Measurements from ENCODE around the gene MFGE8. TPM values are rescaled to one million over a fixed set of nuclear protein-coding genes. Genes with fewer than 3 reads are reported as not detected.

The MFGE8 gene
- total and polyA plus RNA-seq, 9 of the 15 experiments (the other 6 are each of a cell fraction or from before 2014, with no cell fraction given), result 2.3 to 142 (median 62.3) TPM

DNA sequence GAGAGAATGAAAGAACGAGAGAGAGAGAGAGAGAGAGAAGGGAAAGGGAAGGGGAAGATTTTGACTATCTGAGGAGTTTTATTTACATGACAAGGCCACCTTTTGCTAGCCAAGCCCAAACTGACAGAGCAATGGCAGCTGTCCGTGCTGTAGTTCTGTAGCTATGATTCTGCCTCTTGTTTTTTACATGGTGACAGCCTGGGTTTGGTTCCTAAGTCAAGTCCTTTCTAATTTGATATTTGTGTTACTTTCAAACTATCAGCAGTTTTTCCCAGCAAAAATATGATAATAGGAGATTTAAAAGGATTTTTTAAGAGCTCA lies 26.3 kb upstream of the MFGE8 start:
- Histone ChIP-seq H3K36me3 (ENCODE audit: control insufficient read depth, insufficient read depth, low read length) (no peaks in the 10 kb centered on the region), H3K79me2 (ENCODE audit: control insufficient read depth, insufficient read depth, low read length) (no peaks in the 10 kb centered on the region), H3K4me3 (no peak overlapping the region), H3K9ac (ENCODE audit: insufficient read depth in 1 of 2, low read depth in 2 of 2, low read length in 2 of 2) (peak overlapping the region in 1 of 2 experiments; percentile 23; a peak in 2 of 4 replicates), H3K4me1 (replicated peaks in 1 of 2; ENCODE audit: control insufficient read depth in 2 of 2, insufficient read depth in 2 of 2, low read length in 2 of 2) (peaks cover 6 to 20% of the 10 kb centered on the region in 2 experiments; a peak in 4 of 5 replicates), H3K4me2 (ENCODE audit: insufficient read depth, low read length) (no peak overlapping the region), H3K27ac (ENCODE audit: extremely low read depth, low read depth, low read length) (peak overlapping the region; percentile 71), H4K20me1 (replicated peaks; ENCODE audit: control insufficient read depth, insufficient read depth, low read length) (no peaks in the 10 kb centered on the region), H3K27me3 (ENCODE audit: control insufficient read depth in 2 of 2, insufficient read depth in 2 of 2, low read length in 2 of 2) (no peaks in the 10 kb centered on the region), H3K9me1 (ENCODE audit: control insufficient read depth, insufficient read depth, low read length) (no peaks in the 10 kb centered on the region), H2AFZ (ENCODE audit: low read depth, low read length) (peak overlapping the region; percentile 91), H3K9me3 (replicated peaks; ENCODE audit: control insufficient read depth, insufficient read depth, low read depth, low read length) (no peaks in the 10 kb centered on the region)
- intact Hi-C loops (cut with micrococcal nuclease) (loop anchor here (2.0 to 5.0 kb wide), 3 partner anchors 35 to 65 kb away; no protein-coding TSS in a partner anchor), in situ Hi-C loops (cut with MboI) (no loop called here)
- BruUV-seq (replicated peaks), result no TSS peak
- ATAC-seq, result peak; percentile 53
- peak in 1 of 4 experiments; percentile 27 for DNase-seq (ENCODE audit: extremely low read depth in 1 of 4, low spot score in 3 of 4)
- peak; percentile 26 for FAIRE-seq
- ChIA-PET POLR2A (interaction anchor here (0.6 kb wide), 2 partner anchors 12 to 15 kb away, joined by 3 to 4 read pairs; no protein-coding TSS in a partner anchor), CTCF (ENCODE audit: low intra/inter-chr PET ratio) (no interaction called here)
- WGBS (ENCODE audit: insufficient coverage, low coverage, missing lambda C conversion rate), result 45% methylated on average over 2 of the region's 2 CpGs
- TF ChIP-seq, protein P1, sequence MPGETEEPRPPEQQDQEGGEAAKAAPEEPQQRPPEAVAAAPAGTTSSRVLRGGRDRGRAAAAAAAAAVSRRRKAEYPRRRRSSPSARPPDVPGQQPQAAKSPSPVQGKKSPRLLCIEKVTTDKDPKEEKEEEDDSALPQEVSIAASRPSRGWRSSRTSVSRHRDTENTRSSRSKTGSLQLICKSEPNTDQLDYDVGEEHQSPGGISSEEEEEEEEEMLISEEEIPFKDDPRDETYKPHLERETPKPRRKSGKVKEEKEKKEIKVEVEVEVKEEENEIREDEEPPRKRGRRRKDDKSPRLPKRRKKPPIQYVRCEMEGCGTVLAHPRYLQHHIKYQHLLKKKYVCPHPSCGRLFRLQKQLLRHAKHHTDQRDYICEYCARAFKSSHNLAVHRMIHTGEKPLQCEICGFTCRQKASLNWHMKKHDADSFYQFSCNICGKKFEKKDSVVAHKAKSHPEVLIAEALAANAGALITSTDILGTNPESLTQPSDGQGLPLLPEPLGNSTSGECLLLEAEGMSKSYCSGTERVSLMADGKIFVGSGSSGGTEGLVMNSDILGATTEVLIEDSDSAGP (CRISPR knock-in tag; IDR thresholded peaks at IDR 0.05), result no peak
- TF ChIP-seq, protein P2, sequence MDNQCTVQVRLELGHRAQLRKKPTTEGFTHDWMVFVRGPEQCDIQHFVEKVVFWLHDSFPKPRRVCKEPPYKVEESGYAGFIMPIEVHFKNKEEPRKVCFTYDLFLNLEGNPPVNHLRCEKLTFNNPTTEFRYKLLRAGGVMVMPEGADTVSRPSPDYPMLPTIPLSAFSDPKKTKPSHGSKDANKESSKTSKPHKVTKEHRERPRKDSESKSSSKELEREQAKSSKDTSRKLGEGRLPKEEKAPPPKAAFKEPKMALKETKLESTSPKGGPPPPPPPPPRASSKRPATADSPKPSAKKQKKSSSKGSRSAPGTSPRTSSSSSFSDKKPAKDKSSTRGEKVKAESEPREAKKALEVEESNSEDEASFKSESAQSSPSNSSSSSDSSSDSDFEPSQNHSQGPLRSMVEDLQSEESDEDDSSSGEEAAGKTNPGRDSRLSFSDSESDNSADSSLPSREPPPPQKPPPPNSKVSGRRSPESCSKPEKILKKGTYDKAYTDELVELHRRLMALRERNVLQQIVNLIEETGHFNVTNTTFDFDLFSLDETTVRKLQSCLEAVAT (IDR thresholded peaks at IDR 0.05), result peak; percentile 71 to 77; a peak in 1 of 4 replicates
- TF ChIP-seq PRMT5 (CRISPR knock-in tag; IDR thresholded peaks at IDR 0.05) (no peak), SIN3A (IDR thresholded peaks at IDR 0.05; ENCODE audit: borderline replicate concordance in 2 of 2, control insufficient read depth in 1 of 2, low read depth in 2 of 2, low read length in 2 of 2) (no peak), KAT7 (CRISPR knock-in tag; IDR thresholded peaks at IDR 0.05; ENCODE audit: borderline replicate concordance) (no peak), ZBTB1 (CRISPR knock-in tag; IDR thresholded peaks at IDR 0.05; ENCODE audit: borderline replicate concordance, low read depth) (no peak), POU5F1 (IDR thresholded peaks at IDR 0.05; ENCODE audit: borderline replicate concordance, low read depth, low read length, partially characterized antibody) (no peak), SMARCA5 (IDR thresholded peaks at IDR 0.05) (0 out of 2 replicates have a peak, but pooled peaks have one; percentile 40), MCM7 (IDR thresholded peaks at IDR 0.05) (0 out of 4 replicates have a peak, but pooled peaks of 1 of the 2 experiments have one; percentile 75), SMARCC2 (IDR thresholded peaks at IDR 0.05; ENCODE audit: low read depth) (0 out of 2 replicates have a peak, but pooled peaks have one; percentile 4), NCOA4 (IDR thresholded peaks at IDR 0.05; ENCODE audit: partially characterized antibody) (peak; percentile 46), SETDB1 (IDR thresholded peaks at IDR 0.05; ENCODE audit: low read length) (no peak), ZNF696 (CRISPR knock-in tag; conservative IDR thresholded peaks at IDR 0.05) (no peak), MEF2D (tag; conservative IDR thresholded peaks at IDR 0.05; ENCODE audit: low read depth) (peak; percentile 12; the same call in 1 of the 2 replicates)
- TF ChIP-seq, protein P3, sequence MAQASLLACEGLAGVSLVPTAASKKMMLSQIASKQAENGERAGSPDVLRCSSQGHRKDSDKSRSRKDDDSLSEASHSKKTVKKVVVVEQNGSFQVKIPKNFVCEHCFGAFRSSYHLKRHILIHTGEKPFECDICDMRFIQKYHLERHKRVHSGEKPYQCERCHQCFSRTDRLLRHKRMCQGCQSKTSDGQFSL (CRISPR knock-in tag; IDR thresholded peaks at IDR 0.05), result no peak
- TF ChIP-seq, protein P3 (tag; IDR thresholded peaks at IDR 0.05), result 0 out of 4 replicates have a peak, but pooled peaks of 1 of the 2 experiments have one; percentile 4
- TF ChIP-seq, protein P4, sequence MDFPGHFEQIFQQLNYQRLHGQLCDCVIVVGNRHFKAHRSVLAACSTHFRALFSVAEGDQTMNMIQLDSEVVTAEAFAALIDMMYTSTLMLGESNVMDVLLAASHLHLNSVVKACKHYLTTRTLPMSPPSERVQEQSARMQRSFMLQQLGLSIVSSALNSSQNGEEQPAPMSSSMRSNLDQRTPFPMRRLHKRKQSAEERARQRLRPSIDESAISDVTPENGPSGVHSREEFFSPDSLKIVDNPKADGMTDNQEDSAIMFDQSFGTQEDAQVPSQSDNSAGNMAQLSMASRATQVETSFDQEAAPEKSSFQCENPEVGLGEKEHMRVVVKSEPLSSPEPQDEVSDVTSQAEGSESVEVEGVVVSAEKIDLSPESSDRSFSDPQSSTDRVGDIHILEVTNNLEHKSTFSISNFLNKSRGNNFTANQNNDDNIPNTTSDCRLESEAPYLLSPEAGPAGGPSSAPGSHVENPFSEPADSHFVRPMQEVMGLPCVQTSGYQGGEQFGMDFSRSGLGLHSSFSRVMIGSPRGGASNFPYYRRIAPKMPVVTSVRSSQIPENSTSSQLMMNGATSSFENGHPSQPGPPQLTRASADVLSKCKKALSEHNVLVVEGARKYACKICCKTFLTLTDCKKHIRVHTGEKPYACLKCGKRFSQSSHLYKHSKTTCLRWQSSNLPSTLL (IDR thresholded peaks at IDR 0.05), result 0 out of 2 replicates have a peak, but pooled peaks have one; percentile 46

Data from K562 (cell line).